HepG2 (cell line): ENCODE measurements around the gene PRPF38A. TPM values are rescaled to one million over a fixed set of nuclear protein-coding genes. Genes with fewer than 3 reads are reported as not detected.

Experiments used
- ADNP ChIP-seq: sonication (generic); formaldehyde crosslinking; IDR thresholded peaks from 2 replicates; pipeline ENCODE4 v1.4.0; 2020; ENCODE audit warnings: missing genetic modification reagents
- AFF4 ChIP-seq: sonication (generic); formaldehyde crosslinking; IDR thresholded peaks from 2 replicates; pipeline ENCODE4 v1.4.0; 2020; ENCODE audit warnings: missing genetic modification reagents
- CHD2 ChIP-seq: IDR thresholded peaks from 2 replicates; pipeline ENCODE4 v1.6.1; 2011; ENCODE audit warnings: low read depth, low read length, improper control_type of control experiment
- GPBP1L1 ChIP-seq: sonication (generic); formaldehyde crosslinking; IDR thresholded peaks from 2 replicates; pipeline ENCODE4 v1.5.0; 2020; ENCODE audit warnings: mild to moderate bottlenecking, missing genetic modification reagents
- HMG20A ChIP-seq: IDR thresholded peaks from 2 replicates; pipeline ENCODE4 v1.6.1; 2016; ENCODE audit warnings: borderline replicate concordance
- HOXA9 ChIP-seq: sonication (generic); formaldehyde crosslinking; IDR thresholded peaks from 2 replicates; pipeline ENCODE4 v1.8.1; 2022; ENCODE audit warnings: missing genetic modification reagents, mild to moderate bottlenecking, moderate library complexity, borderline replicate concordance
- PHF20 ChIP-seq: sonication (generic); formaldehyde crosslinking; IDR thresholded peaks from 2 replicates; pipeline ENCODE4 v1.5.0; 2020; ENCODE audit warnings: mild to moderate bottlenecking, missing genetic modification reagents
- POGZ ChIP-seq: sonication (generic); formaldehyde crosslinking; IDR thresholded peaks from 2 replicates; pipeline ENCODE4 v1.4.0; 2020; ENCODE audit warnings: mild to moderate bottlenecking, missing genetic modification reagents
- RAD21 ChIP-seq: fragments of 450-650 bp; formaldehyde crosslinking; IDR thresholded peaks from 2 replicates; pipeline ENCODE4 v1.5.0; 2020; ENCODE audit warnings: mild to moderate bottlenecking
- TAF1 ChIP-seq: sonication (generic); formaldehyde crosslinking; IDR thresholded peaks from 2 replicates; pipeline ENCODE4 v1.4.0; 2020; ENCODE audit warnings: missing genetic modification reagents
- THYN1 ChIP-seq: sonication (generic); formaldehyde crosslinking; IDR thresholded peaks from 2 replicates; pipeline ENCODE4 v1.8.1; 2023; ENCODE audit warnings: low read depth, mild to moderate bottlenecking, moderate library complexity, missing genetic modification reagents, borderline replicate concordance
- ZBTB7A ChIP-seq: sonication (generic); formaldehyde crosslinking; IDR thresholded peaks from 2 replicates; pipeline ENCODE4 v1.8.0; 2022; ENCODE audit warnings: mild to moderate bottlenecking, missing genetic modification reagents
- ZBTB8A ChIP-seq: sonication (generic); formaldehyde crosslinking; IDR thresholded peaks from 2 replicates; pipeline ENCODE4 v1.4.0; 2020; ENCODE audit warnings: mild to moderate bottlenecking, low read depth, missing genetic modification reagents, borderline replicate concordance
- ZKSCAN5 ChIP-seq: sonication (generic); formaldehyde crosslinking; IDR thresholded peaks from 2 replicates; pipeline ENCODE4 v1.5.1; 2020; ENCODE audit warnings: mild to moderate bottlenecking, missing genetic modification reagents
- ZNF264 ChIP-seq: sonication (generic); formaldehyde crosslinking; IDR thresholded peaks from 2 replicates; pipeline ENCODE4 v1.4.0; 2020; ENCODE audit warnings: missing genetic modification reagents
- ZNF781 ChIP-seq: sonication (generic); formaldehyde crosslinking; IDR thresholded peaks from 2 replicates; pipeline ENCODE4 v1.5.1; 2020; ENCODE audit warnings: borderline replicate concordance, mild to moderate bottlenecking, missing genetic modification reagents; ENCODE audit errors: not compliant biosample characterization
- polyA plus RNA-seq, 8 experiments: library from polyadenylated mRNA; depleted of rRNA in 3 of 8; stranded (reverse) in 7 of 8; unstranded in 1 of 8; fragments of >200 nt; fragmentation: Illumina TruSeq in 4 of 8; extraction: Trizol in 4 of 8; gene quantifications; 2 replicates each; pipeline versions ENCODE4 v1.2.1 to v1.2.3, GENCODE V29; 2011 to 2016; ENCODE audit warnings: low read depth in 4 of 8, missing spikeins in 1 of 8, mixed read lengths in 1 of 8; ENCODE audit not compliant: insufficient read depth in 1 of 8
- total RNA-seq, 5 experiments: library from RNA; depleted of rRNA; stranded (reverse); fragments of >200 nt; fragmentation: Illumina TruSeq; extraction: Trizol; gene quantifications; 2 replicates each; pipeline ENCODE4 v1.2.3, GENCODE V29; 2016; ENCODE audit warnings: low read depth in 1 of 5
- TF ChIP-seq, protein P1 (sequence below): sonication (generic); formaldehyde crosslinking; IDR thresholded peaks from 2 replicates; pipeline ENCODE4 v1.4.0; 2020; ENCODE audit warnings: missing genetic modification reagents, low read depth, mild to moderate bottlenecking, borderline replicate concordance
- TF ChIP-seq, protein P2 (sequence below): sonication (generic); formaldehyde crosslinking; IDR thresholded peaks from 2 replicates; pipeline ENCODE4 v1.4.0; 2020; ENCODE audit warnings: missing genetic modification reagents, borderline replicate concordance

PRPF38A gene
- total and polyA plus RNA-seq, 2 of the 13 experiments (the other 11 are each of a cell fraction or from before 2014, with no cell fraction given) = 18.3 to 45.5 TPM

- TF ChIP-seq RAD21 (CRISPR knock-in tag) = peak; percentile 30
- TF ChIP-seq GPBP1L1 = no peak
- TF ChIP-seq, protein P1, sequence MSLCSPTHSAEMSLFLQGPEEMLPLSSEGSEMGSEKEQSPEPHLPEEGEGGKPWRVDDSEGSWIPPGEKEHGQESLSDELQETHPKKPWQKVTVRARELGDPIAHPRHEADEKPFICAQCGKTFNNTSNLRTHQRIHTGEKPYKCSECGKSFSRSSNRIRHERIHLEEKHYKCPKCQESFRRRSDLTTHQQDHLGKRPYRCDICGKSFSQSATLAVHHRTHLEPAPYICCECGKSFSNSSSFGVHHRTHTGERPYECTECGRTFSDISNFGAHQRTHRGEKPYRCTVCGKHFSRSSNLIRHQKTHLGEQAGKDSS = no peak; the same call in 1 of the 2 replicates
- no peak for TF ChIP-seq ADNP (CRISPR knock-in tag)
- no peak for TF ChIP-seq ZKSCAN5 (CRISPR knock-in tag)
- no peak for TF ChIP-seq AFF4 (CRISPR knock-in tag)
- peak; percentile 81 for TF ChIP-seq PHF20 (CRISPR knock-in tag)
- no peak for TF ChIP-seq HOXA9 (CRISPR knock-in tag)
- TF ChIP-seq CHD2 = 0 out of 2 replicates have a peak, but pooled peaks have one; percentile 2
- TF ChIP-seq, protein P2, sequence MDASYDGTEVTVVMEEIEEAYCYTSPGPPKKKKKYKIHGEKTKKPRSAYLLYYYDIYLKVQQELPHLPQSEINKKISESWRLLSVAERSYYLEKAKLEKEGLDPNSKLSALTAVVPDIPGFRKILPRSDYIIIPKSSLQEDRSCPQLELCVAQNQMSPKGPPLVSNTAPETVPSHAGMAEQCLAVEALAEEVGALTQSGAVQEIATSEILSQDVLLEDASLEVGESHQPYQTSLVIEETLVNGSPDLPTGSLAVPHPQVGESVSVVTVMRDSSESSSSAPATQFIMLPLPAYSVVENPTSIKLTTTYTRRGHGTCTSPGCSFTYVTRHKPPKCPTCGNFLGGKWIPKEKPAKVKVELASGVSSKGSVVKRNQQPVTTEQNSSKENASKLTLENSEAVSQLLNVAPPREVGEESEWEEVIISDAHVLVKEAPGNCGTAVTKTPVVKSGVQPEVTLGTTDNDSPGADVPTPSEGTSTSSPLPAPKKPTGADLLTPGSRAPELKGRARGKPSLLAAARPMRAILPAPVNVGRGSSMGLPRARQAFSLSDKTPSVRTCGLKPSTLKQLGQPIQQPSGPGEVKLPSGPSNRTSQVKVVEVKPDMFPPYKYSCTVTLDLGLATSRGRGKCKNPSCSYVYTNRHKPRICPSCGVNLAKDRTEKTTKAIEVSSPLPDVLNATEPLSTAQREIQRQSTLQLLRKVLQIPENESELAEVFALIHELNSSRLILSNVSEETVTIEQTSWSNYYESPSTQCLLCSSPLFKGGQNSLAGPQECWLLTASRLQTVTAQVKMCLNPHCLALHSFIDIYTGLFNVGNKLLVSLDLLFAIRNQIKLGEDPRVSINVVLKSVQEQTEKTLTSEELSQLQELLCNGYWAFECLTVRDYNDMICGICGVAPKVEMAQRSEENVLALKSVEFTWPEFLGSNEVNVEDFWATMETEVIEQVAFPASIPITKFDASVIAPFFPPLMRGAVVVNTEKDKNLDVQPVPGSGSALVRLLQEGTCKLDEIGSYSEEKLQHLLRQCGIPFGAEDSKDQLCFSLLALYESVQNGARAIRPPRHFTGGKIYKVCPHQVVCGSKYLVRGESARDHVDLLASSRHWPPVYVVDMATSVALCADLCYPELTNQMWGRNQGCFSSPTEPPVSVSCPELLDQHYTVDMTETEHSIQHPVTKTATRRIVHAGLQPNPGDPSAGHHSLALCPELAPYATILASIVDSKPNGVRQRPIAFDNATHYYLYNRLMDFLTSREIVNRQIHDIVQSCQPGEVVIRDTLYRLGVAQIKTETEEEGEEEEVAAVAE (CRISPR knock-in tag) = no peak
- TF ChIP-seq ZBTB7A (CRISPR knock-in tag) = no peak
- TF ChIP-seq ZNF781 (CRISPR knock-in tag) = no peak
- no peak for TF ChIP-seq ZBTB8A (CRISPR knock-in tag)
- TF ChIP-seq ZNF264 = peak; percentile 56; the same call in 1 of the 2 replicates
- TF ChIP-seq POGZ (CRISPR knock-in tag) = peak; percentile 50; the same call in 1 of the 2 replicates
- no peak for TF ChIP-seq HMG20A
- TF ChIP-seq TAF1 = peak; percentile 92
- no peak for TF ChIP-seq THYN1
These were observed 38.5 kb upstream of the PRPF38A start, which contains the start of gene CC2D1B (continued) for GRCh38 chr1:52365746-52366516.
